Activated T-helper 2 cell treated with anti-CD3 and anti-CD28 coated beads, Interferon-gamma antibody, Interleukin-2, Interleukin-4, amounts not matched to agents 10 μg/mL and 5 μg/mL and 100 μg/mL, durations not matched to agents 14 hours and 24 hours and 36 hours (primary cell): ENCODE data around the gene CNOT1. TPM values are rescaled to one million over a fixed set of nuclear protein-coding genes. Genes with fewer than 3 reads are reported as not detected.
"Not testable (repeated sequence)": the region's sequence is repeated elsewhere in the genome, so short reads cannot be mapped to it uniquely, and the experiment has no call there.

ENCODE experiments used
- DNase-seq: peaks from one replicate; pipeline ENCODE4 v3.0.0; 2021; ENCODE audit warnings: low spot score
- H3K27ac Mint-ChIP-seq: one replicate; pipeline ENCODE4 v1.8.0; 2021; ENCODE audit warnings: mixed read lengths
- H3K27me3 Mint-ChIP-seq: one replicate; pipeline ENCODE4 v1.8.0; 2021; ENCODE audit warnings: low read depth, mixed read lengths
- H3K36me3 Mint-ChIP-seq: one replicate; pipeline ENCODE4 v1.8.0; 2021; ENCODE audit warnings: low read depth, mixed read lengths
- H3K4me1 Mint-ChIP-seq: one replicate; pipeline ENCODE4 v1.8.0; 2021; ENCODE audit warnings: low read depth, mixed read lengths
- H3K4me3 Mint-ChIP-seq: one replicate; pipeline ENCODE4 v1.8.0; 2021; ENCODE audit warnings: low read depth, mild to moderate bottlenecking, moderate library complexity, mixed read lengths
- H3K9me3 Mint-ChIP-seq: one replicate; pipeline ENCODE4 v1.8.0; 2021; ENCODE audit warnings: mixed read lengths
- intact Hi-C: fragments of 100-400 bp; cut with micrococcal nuclease; formaldehyde crosslinking; loops from one replicate; pipeline ENCODE4 v1.15.1; 2023
- total RNA-seq: library from RNA; stranded (reverse); gene quantifications from 2 replicates; pipeline ENCODE4 v1.2.3, GENCODE V29; 2022

CNOT1 gene
- total RNA-seq, 1 donor from 2014 or later = 264 TPM

- Mint-ChIP-seq H3K36me3 (peaks cover 78% of the 10 kb centered on the region), H3K4me1 (peaks cover 11% of the 10 kb centered on the region), H3K9me3 (no peaks in the 10 kb centered on the region), H3K27me3 (no peaks in the 10 kb centered on the region), H3K27ac (peak overlapping the region; percentile 11), H3K4me3 (no peak overlapping the region)
- DNase-seq = no peak
- intact Hi-C loops = no loop called here
These were observed 43.1 kb downstream of the CNOT1 start for GRCh38 chr16:58586340-58587030.

- intact Hi-C loops = loop anchor here (5.0 kb wide), 1 partner anchor 42 kb away; the partner anchor contains the start of gene CNOT1
- H3K27ac Mint-ChIP-seq = no peak overlapping the region
- H3K4me3 Mint-ChIP-seq = no peak overlapping the region
- H3K9me3 Mint-ChIP-seq = no peaks in the 10 kb centered on the region
- H3K27me3 Mint-ChIP-seq = no peaks in the 10 kb centered on the region
- peaks cover 7% of the 10 kb centered on the region for H3K4me1 Mint-ChIP-seq
- peaks cover 79% of the 10 kb centered on the region for H3K36me3 Mint-ChIP-seq
- no peak for DNase-seq
These were observed 44.7 kb downstream of the CNOT1 start for GRCh38 chr16:58584831-58585505.

- intact Hi-C loops = loop anchor here (5.0 kb wide), 1 partner anchor 44 kb away; the partner anchor contains the start of gene CNOT1
- H3K4me1 Mint-ChIP-seq = peaks cover 7% of the 10 kb centered on the region
These were observed 46.5 kb downstream of the CNOT1 start for GRCh38 chr16:58582971-58583765.

GRCh38 chr16:58582133-58582532 lies 47.5 kb downstream of the CNOT1 start:
- intact Hi-C loops = loop anchor here (5.0 kb wide), 1 partner anchor 45 kb away; the partner anchor contains the start of gene CNOT1
- Mint-ChIP-seq H3K4me1 (peaks cover 6% of the 10 kb centered on the region), H3K27ac (no peak overlapping the region), H3K27me3 (no peaks in the 10 kb centered on the region), H3K9me3 (no peaks in the 10 kb centered on the region), H3K36me3 (peaks cover 82% of the 10 kb centered on the region), H3K4me3 (no peak overlapping the region)
- DNase-seq = no peak

More at GRCh38 chr16:58582971-58583765, 46.5 kb downstream of the CNOT1 start:
- H3K36me3 Mint-ChIP-seq = peaks cover 81% of the 10 kb centered on the region
- no peak overlapping the region for H3K27ac Mint-ChIP-seq
- no peak for DNase-seq
- H3K9me3 Mint-ChIP-seq = no peaks in the 10 kb centered on the region
- H3K27me3 Mint-ChIP-seq = no peaks in the 10 kb centered on the region
- no peak overlapping the region for H3K4me3 Mint-ChIP-seq

GRCh38 chr16:58579587-58579986 lies 50.0 kb downstream of the CNOT1 start:
- Mint-ChIP-seq H3K9me3 (no peaks in the 10 kb centered on the region), H3K4me3 (no peak overlapping the region), H3K27ac (no peak overlapping the region), H3K4me1 (peaks cover 3% of the 10 kb centered on the region), H3K27me3 (no peaks in the 10 kb centered on the region), H3K36me3 (peaks cover 81% of the 10 kb centered on the region)
- no peak for DNase-seq
- intact Hi-C loops = no loop called here

GRCh38 chr16:58578642-58579041 lies 51.0 kb downstream of the CNOT1 start:
- Mint-ChIP-seq H3K9me3 (no peaks in the 10 kb centered on the region), H3K27ac (no peak overlapping the region), H3K4me3 (no peak overlapping the region), H3K4me1 (peaks cover 3% of the 10 kb centered on the region), H3K27me3 (no peaks in the 10 kb centered on the region), H3K36me3 (peaks cover 87% of the 10 kb centered on the region)
- intact Hi-C loops = no loop called here
- no peak for DNase-seq

- H3K4me1 Mint-ChIP-seq = no peaks in the 10 kb centered on the region
- no peak overlapping the region for H3K4me3 Mint-ChIP-seq
- no peak for DNase-seq
- intact Hi-C loops = no loop called here
- no peaks in the 10 kb centered on the region for H3K27me3 Mint-ChIP-seq
- peaks cover 85% of the 10 kb centered on the region for H3K36me3 Mint-ChIP-seq
- no peaks in the 10 kb centered on the region for H3K9me3 Mint-ChIP-seq
- H3K27ac Mint-ChIP-seq = no peak overlapping the region
These were observed 52.5 kb downstream of the CNOT1 start for GRCh38 chr16:58577141-58577540.

GRCh38 chr16:58574895-58575294 lies 54.7 kb downstream of the CNOT1 start:
- H3K4me1 Mint-ChIP-seq = peaks cover 6% of the 10 kb centered on the region
- intact Hi-C loops = no loop called here
- no peak for DNase-seq
- H3K4me3 Mint-ChIP-seq = no peak overlapping the region
- no peaks in the 10 kb centered on the region for H3K27me3 Mint-ChIP-seq
- H3K9me3 Mint-ChIP-seq = no peaks in the 10 kb centered on the region
- H3K36me3 Mint-ChIP-seq = peaks cover 90% of the 10 kb centered on the region
- no peak overlapping the region for H3K27ac Mint-ChIP-seq

GRCh38 chr16:58565697-58566096 lies 63.9 kb downstream of the CNOT1 start:
- H3K27me3 Mint-ChIP-seq, H3K4me3 Mint-ChIP-seq, intact Hi-C loops, H3K27ac Mint-ChIP-seq, H3K9me3 Mint-ChIP-seq, DNase-seq, H3K4me1 Mint-ChIP-seq: not testable (repeated sequence)
- peaks cover 65% of the 10 kb centered on the region for H3K36me3 Mint-ChIP-seq

- intact Hi-C loops = no loop called here
These were observed 65.9 kb downstream of the CNOT1 start for GRCh38 chr16:58563775-58564174.

GRCh38 chr16:58563235-58563634 lies 66.4 kb downstream of the CNOT1 start:
- no peak overlapping the region for H3K27ac Mint-ChIP-seq
- H3K36me3 Mint-ChIP-seq = peaks cover 56% of the 10 kb centered on the region
- H3K4me3 Mint-ChIP-seq = no peak overlapping the region
- H3K4me1 Mint-ChIP-seq = no peaks in the 10 kb centered on the region
- intact Hi-C loops = no loop called here
- no peaks in the 10 kb centered on the region for H3K27me3 Mint-ChIP-seq
- no peaks in the 10 kb centered on the region for H3K9me3 Mint-ChIP-seq
- no peak for DNase-seq

More at GRCh38 chr16:58563775-58564174, 65.9 kb downstream of the CNOT1 start:
- no peak overlapping the region for H3K27ac Mint-ChIP-seq
- no peaks in the 10 kb centered on the region for H3K27me3 Mint-ChIP-seq
- DNase-seq = no peak
- no peaks in the 10 kb centered on the region for H3K4me1 Mint-ChIP-seq
- peaks cover 56% of the 10 kb centered on the region for H3K36me3 Mint-ChIP-seq
- no peaks in the 10 kb centered on the region for H3K9me3 Mint-ChIP-seq
- H3K4me3 Mint-ChIP-seq = no peak overlapping the region

- intact Hi-C loops = loop anchor here (5.0 kb wide), 1 partner anchor 34 kb away; no protein-coding TSS in a partner anchor
- Mint-ChIP-seq H3K4me1 (no peaks in the 10 kb centered on the region), H3K27me3 (no peaks in the 10 kb centered on the region), H3K36me3 (peaks cover 67% of the 10 kb centered on the region), H3K27ac (no peak overlapping the region), H3K9me3 (no peaks in the 10 kb centered on the region), H3K4me3 (no peak overlapping the region)
- no peak for DNase-seq
These were observed 72.9 kb downstream of the CNOT1 start for GRCh38 chr16:58556678-58557077.
